ENCODE results near the gene CXXC5. TPM values are rescaled to one million over a fixed set of nuclear protein-coding genes. Genes with fewer than 3 reads are reported as not detected.
"Not testable (repeated sequence)": the region's sequence is repeated elsewhere in the genome, so short reads cannot be mapped to it uniquely, and the experiment has no call there.

The CXXC5 gene
- total RNA-seq, 1 donor from 2014 or later, result 51.8 TPM

DNA sequence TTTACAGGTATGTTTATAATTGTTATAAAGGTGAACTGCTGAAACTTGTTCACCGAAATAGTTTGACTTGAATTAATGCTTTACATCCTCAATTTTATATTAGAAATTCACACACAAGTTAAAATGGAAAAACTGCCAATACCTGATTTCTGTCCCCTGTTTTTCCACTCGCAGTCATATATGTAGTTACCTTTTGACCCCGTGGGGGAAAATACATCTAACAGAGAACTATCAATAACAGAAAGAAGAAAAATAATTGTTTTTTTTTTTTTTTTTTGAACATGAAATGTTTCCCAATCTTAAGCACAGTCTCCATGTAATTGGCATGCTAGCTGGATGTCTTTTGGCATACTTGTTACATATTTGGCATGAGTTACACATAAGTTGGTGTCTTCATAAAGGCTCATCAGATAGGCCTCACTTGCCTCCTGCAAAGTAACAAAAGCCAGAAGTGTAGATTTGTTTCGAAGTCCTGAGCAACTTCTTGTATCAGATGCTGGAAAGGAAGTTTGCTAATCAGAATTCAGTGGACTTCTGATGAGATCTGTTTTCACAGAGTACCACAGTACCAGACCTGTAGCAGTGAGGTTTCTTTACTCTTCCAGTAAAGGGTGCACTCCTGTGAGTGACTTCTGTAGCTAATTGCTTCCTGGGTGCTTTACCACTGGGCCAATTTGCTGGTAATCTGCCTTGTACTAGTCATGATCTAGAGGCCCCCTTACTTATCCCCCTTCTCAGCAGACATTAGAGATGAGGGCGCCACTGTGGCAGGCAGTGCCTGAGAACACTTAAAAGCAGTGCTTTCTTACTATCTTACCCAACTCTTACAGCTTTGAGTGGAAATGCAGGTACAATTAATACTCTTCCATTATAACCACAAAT lies 36.2 kb upstream of the CXXC5 start:
- Histone ChIP-seq H3K4me3 (no peak overlapping the region), H3K27ac (no peak overlapping the region), H3K4me1 (peaks cover 13% of the 10 kb centered on the region), H3K36me3 (peaks cover 0 to 6% of the 10 kb centered on the region in 2 donors), H3K27me3 (no peaks in the 10 kb centered on the region), H3K9me3 (no peaks in the 10 kb centered on the region)
- intact Hi-C loops (cut with DNase I), result no loop called here
- no peak for TF ChIP-seq POLR2AphosphoS5 (IDR thresholded peaks at IDR 0.05; ENCODE audit: insufficient read depth in 1 of 2, low read depth in 1 of 2)
- TF ChIP-seq, protein P1, sequence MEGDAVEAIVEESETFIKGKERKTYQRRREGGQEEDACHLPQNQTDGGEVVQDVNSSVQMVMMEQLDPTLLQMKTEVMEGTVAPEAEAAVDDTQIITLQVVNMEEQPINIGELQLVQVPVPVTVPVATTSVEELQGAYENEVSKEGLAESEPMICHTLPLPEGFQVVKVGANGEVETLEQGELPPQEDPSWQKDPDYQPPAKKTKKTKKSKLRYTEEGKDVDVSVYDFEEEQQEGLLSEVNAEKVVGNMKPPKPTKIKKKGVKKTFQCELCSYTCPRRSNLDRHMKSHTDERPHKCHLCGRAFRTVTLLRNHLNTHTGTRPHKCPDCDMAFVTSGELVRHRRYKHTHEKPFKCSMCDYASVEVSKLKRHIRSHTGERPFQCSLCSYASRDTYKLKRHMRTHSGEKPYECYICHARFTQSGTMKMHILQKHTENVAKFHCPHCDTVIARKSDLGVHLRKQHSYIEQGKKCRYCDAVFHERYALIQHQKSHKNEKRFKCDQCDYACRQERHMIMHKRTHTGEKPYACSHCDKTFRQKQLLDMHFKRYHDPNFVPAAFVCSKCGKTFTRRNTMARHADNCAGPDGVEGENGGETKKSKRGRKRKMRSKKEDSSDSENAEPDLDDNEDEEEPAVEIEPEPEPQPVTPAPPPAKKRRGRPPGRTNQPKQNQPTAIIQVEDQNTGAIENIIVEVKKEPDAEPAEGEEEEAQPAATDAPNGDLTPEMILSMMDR (IDR thresholded peaks at IDR 0.05), result no peak
- TF ChIP-seq POLR2A (IDR thresholded peaks at IDR 0.05), result no peak
- DNase-seq (ENCODE audit: extremely low spot score in 2 of 2), result no peak

DNA sequence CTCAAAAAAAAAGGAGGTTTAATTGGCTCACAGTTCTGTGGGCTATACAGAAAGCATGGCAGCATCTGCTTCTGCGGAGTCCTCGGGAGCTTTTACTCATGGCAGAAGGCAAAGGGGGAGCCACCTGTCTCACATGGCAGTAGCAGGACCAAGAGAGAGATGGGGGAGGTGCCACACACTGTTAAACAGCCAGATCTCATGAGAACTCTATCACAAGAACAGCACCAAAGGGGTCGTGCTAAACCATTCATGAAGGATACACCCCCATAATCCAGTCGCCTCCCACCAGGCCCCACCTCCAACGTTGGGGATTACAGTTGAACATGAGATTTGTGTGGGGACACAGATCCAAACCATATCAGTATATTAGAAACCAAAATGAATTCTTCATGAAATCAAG lies 28.3 kb upstream of the CXXC5 start:
- intact Hi-C loops (cut with DNase I), result no loop called here
- DNase-seq (ENCODE audit: extremely low spot score in 2 of 2), result no peak
- no peak overlapping the region for H3K27ac ChIP-seq
- H3K4me1 ChIP-seq, result no peaks in the 10 kb centered on the region
- H3K36me3 ChIP-seq, result peaks cover 0 to 52% of the 10 kb centered on the region in 2 donors
- TF ChIP-seq POLR2AphosphoS5 (IDR thresholded peaks at IDR 0.05; ENCODE audit: insufficient read depth in 1 of 2, low read depth in 1 of 2), result no peak
- H3K27me3 ChIP-seq, result no peaks in the 10 kb centered on the region
- H3K4me3 ChIP-seq, result no peak overlapping the region
- H3K9me3 ChIP-seq, result no peaks in the 10 kb centered on the region

DNA sequence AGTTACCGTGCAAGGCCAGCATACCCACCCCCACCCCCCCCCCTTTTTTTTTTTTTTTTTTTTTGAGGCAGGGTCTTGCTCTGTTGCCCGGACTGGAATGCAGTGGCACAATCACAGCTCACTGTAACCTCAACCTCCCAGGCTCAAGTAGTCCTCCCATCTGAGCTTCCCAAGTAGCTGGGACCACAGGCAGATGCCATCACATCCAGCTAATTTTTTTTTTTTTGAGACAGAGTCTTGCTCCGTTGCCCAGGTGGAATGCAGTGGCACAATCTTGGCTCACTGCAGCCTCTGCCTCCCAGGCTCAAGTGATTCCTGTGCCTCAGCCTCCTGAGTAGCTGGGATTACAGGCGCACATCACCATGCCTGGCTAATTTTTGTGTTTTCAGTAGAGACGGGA lies 22.8 kb upstream of the CXXC5 start:
- DNase-seq (ENCODE audit: extremely low spot score in 2 of 2); H3K4me1 ChIP-seq; intact Hi-C loops (cut with DNase I); H3K27me3 ChIP-seq; H3K9me3 ChIP-seq; H3K4me3 ChIP-seq; H3K27ac ChIP-seq: not testable (repeated sequence)
- peaks cover 0 to 67% of the 10 kb centered on the region in 2 donors for H3K36me3 ChIP-seq

DNA sequence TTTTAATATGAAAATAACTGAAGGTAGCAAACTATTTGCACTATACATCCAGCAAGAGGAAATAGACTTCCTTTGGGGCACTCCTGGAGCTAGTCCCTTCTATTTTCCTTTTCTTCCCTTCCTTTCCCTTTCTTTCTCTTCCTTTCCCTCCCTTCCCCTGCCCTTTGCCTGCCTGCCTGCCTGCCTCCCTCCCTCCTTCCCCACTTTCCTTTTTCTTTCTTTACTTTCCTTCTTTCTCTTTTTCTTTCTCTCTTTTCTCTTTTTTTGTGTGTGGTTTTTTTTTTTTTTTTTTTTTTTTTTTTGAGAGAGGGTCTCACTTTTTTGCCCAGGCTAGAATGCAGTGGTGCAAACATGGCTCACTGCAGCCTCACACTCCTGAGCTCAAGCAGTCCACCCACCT lies 17.3 kb upstream of the CXXC5 start:
- intact Hi-C loops (cut with DNase I), result no loop called here
- H3K9me3 ChIP-seq, result no peaks in the 10 kb centered on the region
- no peak overlapping the region for H3K4me3 ChIP-seq
- no peak for DNase-seq (ENCODE audit: extremely low spot score in 2 of 2)
- TF ChIP-seq, protein P1 (IDR thresholded peaks at IDR 0.05), result no peak
- TF ChIP-seq POLR2A (IDR thresholded peaks at IDR 0.05) (no peak), POLR2AphosphoS5 (IDR thresholded peaks at IDR 0.05; ENCODE audit: insufficient read depth in 1 of 2, low read depth in 1 of 2) (no peak)
- H3K4me1 ChIP-seq, result peaks cover 7% of the 10 kb centered on the region
- H3K27me3 ChIP-seq, result no peaks in the 10 kb centered on the region
- peaks cover 0 to 33% of the 10 kb centered on the region in 2 donors for H3K36me3 ChIP-seq
- no peak overlapping the region for H3K27ac ChIP-seq

DNA sequence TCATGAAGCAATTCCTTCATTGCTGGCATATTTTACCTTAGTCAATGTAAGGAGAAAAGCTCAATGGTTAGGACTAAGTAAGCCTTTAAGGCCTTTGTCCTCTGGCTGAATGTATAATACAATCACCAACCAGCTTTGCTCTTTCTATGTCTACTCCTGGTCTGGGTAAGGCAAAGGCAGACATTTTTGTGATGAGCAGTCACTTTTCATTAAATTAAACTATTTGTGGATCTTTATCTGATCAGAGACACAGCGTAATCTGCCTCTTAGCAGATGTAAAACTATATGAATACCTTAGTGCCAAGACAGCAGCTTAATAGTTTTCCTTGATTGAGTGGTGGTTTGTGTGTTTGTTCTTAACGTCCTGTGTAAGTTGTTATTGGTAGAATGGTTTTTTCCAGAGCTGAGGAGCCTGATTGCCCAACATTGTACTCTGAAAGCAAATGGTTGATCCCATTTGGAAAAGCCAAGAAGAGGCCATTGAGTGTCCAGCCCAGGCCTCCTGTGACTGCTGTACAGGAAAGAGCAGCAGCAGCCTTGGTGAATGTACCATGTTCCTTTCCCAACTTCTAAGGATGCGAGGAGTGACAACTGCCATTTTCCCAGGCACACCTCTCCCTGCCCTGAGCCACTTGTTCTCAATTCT lies 16.5 kb upstream of the CXXC5 start:
- Histone ChIP-seq H3K36me3 (peaks cover 0 to 25% of the 10 kb centered on the region in 2 donors), H3K4me1 (peaks cover 15% of the 10 kb centered on the region), H3K4me3 (no peak overlapping the region), H3K27me3 (no peaks in the 10 kb centered on the region), H3K9me3 (no peaks in the 10 kb centered on the region), H3K27ac (no peak overlapping the region)
- intact Hi-C loops (cut with DNase I), result loop anchor here (2.0 kb wide), 1 partner anchor 133 kb away; no protein-coding TSS in a partner anchor
- TF ChIP-seq POLR2A (IDR thresholded peaks at IDR 0.05), result no peak
- no peak for DNase-seq (ENCODE audit: extremely low spot score in 2 of 2)

DNA sequence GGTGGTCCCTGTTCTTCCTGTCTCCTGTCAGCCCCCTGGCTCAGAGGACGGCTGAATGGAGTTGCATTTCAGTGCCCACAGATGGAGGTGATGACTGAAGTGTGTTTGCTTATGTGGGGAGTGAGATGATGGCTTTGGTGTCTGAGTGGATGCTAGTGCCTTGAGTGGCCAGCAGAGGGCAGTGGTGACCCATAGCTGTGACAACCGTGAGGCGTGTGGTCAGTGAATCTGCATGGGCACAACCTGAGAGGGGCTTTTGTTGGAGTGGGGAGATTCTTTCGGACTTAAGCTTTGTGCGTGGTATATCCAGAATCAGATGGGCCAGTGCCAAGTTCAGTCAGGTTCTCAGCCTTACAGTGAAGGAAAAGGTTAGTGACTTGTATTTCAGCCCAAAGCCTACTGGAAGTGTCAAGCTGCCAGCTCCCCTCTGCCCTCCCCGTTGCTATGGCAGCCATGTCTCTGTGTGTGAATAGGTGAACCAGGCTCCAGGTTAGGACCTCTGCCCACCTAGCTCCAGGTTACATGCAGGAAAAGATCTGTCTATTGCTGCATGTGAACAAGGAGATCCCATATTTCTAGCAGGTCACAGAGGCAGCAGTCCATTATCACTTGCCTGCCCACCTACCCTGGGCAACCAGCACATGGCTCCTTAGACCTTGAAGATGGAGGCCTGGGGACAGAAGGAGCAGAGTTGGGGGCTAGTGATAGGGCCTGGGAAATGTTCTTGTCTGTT lies 14.7 kb upstream of the CXXC5 start:
- Histone ChIP-seq H3K27me3 (no peaks in the 10 kb centered on the region), H3K27ac (no peak overlapping the region), H3K36me3 (peaks cover 0 to 9% of the 10 kb centered on the region in 2 donors), H3K4me1 (peaks cover 31% of the 10 kb centered on the region), H3K4me3 (no peak overlapping the region), H3K9me3 (no peaks in the 10 kb centered on the region)
- DNase-seq (ENCODE audit: extremely low spot score in 2 of 2), result peak in 1 of 2 donors; percentile 88
- TF ChIP-seq, protein P1 (IDR thresholded peaks at IDR 0.05), result peak; percentile 93 to 98 (median 98)
- TF ChIP-seq POLR2AphosphoS5 (IDR thresholded peaks at IDR 0.05; ENCODE audit: insufficient read depth in 1 of 2, low read depth in 1 of 2) (no peak), POLR2A (IDR thresholded peaks at IDR 0.05) (no peak)
- intact Hi-C loops (cut with DNase I), result loop anchor here (2.0 kb wide), 1 partner anchor 131 kb away; no protein-coding TSS in a partner anchor
